HG02840 (cell line): ENCODE results near the gene NHSL2.

Experiments used
- ATAC-seq: cut with Tn5 transposase; IDR thresholded peaks from one replicate; pipeline ENCODE4 v1.9.1; 2021; ENCODE audit warnings: mild to moderate bottlenecking, moderate library complexity, moderate number of reproducible peaks; ENCODE audit not compliant: unreplicated experiment, low FRiP score

Gene NHSL2

DNA sequence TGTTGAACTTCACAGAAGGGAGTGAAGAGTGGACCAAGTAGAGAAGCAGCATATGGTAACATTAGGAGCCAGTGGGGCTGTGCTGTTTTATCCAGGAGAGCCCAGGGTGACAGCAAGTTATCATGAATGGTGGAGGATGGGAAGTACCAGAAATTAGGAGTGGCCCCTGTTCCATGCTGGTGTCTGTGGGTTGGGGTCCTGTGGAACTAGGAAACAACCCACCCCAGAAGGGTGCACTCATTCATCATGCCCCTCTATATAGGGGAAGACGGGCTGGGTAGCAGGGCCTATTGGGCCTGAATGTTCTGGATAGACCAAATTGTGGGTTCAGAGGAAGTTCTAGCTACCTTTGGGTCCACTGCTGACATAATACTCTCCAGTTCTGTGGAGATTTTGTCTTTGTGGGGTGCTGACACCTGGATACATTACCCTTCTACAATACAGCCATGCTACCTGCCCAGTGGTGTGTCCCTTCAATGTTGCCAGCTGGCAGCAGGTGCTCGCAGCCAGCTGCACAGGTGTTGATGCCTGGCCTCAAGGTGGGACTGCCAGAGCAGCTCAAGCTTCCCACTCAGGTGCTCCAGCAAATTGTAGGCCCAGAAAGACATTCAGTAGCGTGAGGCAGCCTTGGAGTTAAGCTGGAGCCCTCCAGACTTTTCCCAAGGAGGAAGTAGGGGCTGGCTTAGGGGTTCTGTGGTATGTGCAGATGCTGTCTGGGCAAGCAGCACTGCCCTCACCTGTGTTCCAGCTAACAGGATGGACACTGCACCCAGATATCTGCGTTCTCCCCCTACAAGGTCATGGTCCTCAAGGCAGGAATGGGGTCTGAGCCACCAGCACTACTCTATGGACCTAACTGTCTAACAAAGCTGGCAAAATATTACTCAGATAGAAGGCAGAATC, 106.5 kb downstream of the NHSL2 start:
- ATAC-seq, result no peak

DNA sequence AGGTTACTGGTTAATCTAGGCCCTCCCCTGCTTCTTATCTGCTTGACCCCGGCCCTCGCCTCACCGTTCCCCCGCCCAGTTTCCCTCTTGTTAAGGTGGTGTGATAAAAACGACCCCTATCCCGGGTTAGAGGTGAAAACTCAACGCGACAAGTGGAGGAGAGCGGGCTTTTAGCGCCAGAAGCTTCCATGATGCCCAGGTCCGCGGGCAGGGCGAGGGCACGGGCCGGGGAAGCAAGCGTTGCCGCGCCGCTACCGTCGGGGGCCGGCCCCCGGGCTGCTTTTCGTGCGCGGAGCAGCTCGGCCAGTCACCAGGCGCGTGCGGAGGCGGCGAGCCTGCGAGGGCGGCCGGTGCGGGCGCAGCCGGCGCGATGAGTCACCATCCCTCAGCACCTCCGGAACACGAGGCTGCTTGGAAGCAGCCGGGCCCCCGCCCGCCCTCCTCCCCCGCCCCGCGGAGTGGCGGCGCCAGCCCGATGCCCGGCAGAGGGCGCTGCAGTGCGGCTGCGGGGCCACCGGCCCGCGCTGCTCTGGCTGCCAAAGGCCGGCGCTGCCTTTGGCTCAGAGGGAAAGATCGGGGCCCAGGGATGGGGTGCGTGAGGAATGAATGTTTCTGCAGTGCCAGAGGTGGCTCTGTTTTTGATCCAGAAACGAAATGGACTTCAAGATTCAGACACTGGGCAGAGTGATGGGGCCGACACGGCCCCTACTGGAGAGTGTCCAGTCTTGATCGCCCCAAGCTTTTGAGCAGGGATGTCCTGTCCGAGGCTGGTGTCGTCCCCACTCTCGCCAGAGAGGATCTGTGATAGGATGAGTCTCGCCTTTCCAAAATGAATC, 107.8 kb downstream of the NHSL2 start:
- no peak for ATAC-seq

DNA sequence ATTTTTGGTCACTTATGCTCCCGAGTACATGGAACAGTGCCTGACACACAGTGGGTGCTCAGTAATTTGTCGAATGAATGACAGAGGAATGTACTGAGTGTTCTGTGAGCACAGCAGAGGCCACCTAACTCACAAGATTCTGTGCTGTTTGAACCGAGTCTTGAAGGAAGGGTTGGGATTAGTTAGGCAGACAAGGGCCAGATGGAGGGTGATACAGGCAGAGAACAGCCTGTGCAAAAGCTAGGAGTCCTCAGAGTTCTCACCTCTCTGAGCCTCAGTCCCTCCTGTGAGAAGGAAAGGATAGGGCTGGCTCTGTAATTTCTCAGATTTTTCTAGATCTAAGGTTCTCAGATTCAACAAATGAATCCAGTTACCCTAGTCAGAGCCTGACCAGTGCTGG, 108.8 kb downstream of the NHSL2 start:
- ATAC-seq, result no peak

DNA sequence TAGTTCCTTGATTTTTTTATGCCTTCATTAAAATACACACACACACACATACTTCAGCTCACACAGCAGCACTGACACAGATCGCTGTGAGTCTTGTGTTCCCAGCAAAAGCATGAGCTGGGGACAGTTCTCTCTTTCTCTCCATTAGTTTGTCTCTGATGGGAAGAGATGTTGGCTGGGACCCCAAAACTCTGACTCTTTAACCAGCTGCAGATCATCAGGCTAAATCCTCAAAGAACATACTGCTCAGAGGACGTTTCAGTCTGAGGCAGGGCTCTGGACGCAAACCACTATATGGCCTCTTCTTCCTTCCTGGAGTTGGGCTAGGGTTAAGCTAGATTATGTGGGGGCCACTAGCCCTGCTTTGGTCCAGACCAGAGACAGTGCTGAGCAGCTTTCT, 109.6 kb downstream of the NHSL2 start:
- ATAC-seq, result no peak

DNA sequence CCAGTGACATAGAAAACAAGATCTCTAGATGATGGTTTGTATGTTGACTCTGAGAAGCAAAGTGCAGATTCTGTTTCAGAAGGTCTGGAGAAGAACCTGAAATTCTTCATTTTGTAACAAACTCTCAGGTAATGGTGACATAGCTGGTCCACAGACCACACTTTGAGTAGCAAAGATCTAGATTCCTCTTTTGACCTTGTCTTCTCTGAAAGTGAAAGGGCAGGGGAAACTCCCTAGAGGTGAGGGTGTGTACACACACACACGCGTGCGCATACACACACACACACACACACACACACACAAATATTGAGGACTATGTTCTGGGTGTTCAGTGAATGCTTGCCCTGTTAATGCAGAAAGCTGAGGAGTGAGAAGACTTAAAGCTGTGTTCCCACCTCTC, 110.1 kb downstream of the NHSL2 start:
- no peak for ATAC-seq

DNA sequence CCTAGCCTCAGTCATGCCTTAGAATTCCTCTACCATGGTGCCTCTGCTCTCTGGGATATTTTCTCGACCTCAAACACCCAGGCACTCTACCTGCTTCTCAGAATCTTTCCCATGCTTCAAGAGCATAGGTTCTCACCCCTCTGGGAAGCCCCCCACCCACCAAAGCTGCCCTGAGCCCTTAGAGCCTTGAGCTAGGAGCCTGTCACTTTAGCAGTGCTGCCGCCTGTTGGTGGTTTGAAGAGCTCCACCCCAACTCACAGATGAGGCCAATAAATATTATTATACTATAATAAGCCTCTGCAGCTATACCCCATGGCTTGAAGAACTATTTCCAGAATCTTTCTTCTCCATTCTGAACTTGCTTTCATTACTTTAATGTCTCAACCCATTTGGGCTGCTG, 111.3 kb downstream of the NHSL2 start:
- no peak for ATAC-seq

DNA sequence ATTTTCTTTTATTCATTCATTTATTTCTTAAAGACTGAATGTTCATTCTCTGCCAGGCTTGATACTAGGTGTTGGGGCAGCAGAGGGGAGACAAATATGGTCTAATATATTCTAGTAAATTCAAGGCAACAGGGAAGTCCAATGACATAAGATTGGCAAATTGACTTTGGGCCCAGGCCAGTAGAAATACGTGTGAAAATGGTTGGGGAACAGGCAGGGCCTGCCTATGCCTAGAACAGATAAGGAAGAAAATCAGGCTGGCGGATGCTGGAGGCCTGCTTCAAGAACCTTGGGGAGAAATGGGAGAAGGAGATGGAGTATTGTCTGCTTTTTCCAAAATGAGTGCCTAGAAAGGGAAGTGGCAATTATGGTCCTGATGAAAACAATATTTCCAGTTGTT, 112.4 kb downstream of the NHSL2 start:
- ATAC-seq, result no peak

DNA sequence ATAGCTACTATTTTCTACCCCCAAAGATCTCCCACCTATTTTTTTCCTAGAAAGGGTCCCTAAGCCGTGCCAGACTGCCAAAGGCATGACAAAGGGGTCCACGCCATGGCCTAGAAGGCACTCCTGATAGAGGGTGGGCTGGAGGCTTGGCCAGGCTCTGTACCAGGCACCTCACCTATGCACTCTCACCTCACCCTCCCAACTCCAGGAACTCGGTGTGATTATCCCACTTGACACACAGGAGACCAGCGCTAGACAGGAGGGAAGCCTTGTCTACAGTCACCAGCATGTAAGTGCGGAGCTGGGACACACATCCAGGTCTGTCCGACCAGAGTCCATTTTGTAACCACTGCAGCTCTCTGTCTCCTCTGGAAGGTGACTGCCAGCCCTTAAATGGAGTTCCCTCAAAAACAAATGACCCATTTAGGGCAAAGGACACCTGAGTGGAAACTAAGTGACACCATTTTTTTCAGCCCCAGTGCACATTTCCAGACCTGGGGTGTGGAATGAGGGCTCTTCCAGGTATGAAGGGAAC, 114.7 kb downstream of the NHSL2 start:
- ATAC-seq, result no peak

DNA sequence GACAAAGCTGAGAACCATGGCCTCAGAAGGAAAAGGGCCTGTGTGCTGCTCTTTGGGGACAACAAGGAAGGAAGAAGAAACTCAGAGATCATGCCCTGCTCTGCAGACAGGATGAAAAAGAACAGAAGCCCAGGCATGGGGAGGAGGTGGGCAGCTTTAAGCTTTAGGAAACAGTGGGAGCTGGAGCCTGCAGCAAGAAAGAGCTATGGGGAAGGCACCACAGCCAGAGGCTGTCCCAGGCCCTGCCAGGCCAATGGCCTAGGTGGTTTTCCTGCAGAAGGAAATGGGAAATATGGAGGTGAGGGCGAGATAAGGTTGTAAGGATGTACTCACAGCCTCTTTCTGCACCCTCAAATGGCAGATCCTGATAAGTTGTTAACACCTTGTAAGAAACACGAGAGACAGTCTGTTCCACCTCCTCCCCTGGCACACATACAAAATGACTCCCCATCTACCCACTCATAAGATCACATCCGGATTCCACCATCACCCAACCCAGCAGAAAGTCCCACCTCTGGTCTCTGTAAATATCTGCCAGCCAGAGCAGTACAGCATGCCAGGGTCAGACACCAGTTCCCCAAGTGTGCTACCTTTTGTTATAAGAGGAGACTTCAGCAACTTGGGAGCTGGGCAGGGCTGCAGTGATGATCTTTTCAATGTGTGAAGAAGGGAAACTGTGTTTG, 115.8 kb downstream of the NHSL2 start:
- ATAC-seq, result no peak

DNA sequence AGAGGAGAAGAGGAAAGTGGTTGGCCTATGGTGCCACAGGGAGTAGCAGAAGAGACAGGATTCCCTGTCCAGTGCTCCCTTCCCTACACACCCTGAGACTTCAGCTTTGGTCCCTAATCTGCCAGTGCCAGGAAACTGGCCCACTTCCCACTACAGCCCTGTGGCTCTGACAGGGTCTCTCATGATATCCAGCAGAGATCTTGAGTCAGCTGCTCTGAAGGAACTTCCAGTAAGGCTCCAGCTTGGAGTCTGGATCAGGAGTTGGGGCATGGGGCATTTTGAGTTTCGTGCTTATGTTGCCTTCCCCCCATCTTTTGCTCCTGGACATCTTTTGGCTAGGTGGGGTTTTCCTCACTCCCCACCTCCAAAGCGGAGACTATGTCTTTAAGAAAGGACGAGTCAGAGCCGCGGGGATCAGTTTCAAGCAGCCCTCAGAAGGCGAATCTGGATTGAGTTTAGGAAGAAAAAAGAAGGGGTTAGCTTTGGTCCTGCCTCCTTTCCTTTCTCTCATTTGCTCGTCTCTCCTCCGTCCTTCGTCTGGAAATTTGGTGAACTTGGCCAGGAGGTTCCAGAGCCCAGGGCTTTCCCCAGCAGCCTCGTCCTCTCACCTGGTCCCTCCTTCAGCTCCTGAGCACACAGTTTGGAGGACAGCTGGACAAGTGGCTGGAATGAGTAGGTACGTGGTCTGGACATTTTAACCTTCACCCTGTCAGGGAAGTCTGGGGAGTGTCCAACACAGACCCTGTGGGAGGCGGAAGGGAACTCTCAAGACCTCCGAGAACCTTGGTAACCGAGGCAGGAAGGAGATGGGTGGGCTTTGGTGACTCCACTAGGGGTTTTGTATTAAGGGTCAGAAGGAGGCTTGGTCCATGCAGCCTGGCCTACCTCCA, 116.6 kb downstream of the NHSL2 start:
- no peak for ATAC-seq

DNA sequence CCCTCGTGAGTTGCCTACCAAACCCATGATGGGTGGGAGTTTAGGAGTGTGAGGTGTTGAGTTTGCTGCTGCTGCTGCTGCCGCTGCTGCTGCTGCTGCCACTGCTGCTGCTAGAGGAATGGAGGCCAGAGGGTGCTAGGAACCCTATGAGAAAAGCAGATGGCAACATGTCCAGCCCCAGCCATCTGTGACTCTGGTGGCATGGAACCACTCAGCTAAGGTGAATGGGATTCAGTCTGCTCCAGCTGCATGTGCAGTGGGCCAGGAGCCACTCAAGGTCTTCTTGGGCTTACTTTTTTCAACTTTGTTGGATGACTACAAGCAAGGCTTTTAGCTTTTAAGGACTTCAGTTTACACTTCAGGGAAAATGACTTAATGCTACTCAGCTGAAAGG, 117.3 kb downstream of the NHSL2 start:
- no peak for ATAC-seq

DNA sequence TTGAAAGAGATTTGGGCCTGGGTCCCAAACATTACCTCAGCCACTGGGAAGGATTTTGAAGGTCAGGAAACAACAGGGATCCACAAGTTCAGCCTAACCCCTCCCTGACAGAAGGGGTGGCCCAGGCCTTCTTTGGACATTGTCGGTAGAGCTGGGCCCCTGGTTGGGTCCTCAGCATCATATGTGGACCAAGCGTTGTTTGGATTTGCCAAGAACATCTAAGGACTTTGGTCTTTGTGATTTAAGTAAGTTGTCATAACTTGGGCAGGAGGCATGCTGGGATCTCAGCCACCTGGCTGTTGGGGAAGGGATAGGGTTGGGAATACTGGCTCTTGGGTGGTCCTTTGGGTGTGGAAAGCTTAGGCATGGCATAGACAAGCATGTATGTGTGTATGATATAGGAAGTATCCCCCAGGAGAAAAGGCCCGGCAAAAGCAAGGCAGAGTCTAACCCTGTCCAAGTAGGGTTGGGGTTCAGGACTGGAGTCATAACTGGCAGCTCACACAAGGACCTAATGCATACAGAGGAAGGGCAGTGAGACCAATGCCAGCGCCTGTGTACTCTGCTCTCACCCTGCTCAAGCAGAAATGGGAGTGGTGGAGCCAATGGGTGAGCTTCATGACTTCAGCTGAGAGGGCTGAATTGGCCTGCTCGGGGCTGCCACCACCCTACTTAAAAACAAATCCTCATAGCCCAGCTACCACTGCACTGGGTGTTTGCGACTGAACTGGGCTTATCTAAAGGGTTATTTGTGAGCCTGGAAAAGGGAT, 118.2 kb downstream of the NHSL2 start:
- no peak for ATAC-seq

DNA sequence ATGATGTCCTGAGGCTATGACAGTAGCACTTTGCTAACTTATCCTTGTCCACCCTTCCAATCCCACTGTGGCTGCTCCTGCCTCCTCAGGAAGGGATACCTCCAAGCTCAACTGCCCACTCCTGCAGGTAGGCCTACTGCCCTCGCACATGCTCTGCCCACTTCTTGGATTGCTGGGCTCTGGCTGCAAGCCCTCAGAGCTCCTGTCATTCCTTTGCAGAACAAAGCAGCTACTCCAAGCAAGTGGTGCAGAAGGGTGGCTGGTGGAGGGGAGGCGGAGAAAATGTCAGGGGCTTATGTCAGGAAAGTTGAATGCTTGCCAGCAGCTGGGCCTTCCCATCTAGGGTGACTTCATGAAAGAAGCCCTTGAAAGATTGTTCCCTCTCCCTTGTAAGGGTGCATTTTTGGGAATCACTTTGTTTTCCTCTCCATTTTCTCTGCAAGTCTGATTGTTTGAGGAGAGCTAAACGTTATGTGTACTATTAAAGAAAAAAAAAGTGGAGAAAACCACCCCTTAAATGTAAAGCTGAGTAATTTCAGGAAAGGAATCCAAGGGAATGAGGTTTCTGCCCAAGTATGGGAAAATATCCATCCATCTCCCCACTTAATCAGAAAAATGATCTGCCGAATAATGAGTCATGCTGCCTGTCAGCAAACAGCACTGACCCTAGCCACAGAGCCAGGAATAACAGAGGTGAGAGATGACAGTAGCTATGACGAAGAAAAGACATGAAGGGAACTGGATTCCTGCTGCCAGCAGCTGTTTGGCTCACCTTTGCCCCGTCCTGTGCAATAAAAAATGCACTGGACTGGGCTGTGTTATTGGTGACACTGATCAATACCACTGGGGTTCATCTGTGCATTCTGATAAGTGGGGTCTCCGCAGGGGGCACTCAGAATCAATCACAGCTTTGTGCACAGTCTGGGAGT, 119.1 kb downstream of the NHSL2 start:
- no peak for ATAC-seq

DNA sequence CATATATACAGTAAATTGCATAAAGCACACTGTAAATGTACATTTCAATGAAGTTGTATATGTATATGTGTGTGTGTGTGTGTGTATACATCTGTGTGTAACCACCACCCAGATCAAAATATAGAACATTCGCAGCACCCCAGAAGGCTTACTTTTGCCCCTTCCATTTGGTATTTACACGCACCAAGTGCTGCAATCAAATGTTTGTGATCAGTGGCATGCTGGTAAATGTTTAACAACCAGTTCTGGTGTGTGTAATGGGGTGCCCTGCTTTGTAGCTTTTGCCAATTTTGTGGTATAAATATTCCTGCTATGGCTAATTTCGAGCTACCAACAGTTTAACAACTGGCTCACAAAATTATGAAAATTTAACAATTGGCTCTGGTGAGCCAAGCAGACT, 119.8 kb downstream of the NHSL2 start:
- ATAC-seq, result no peak

DNA sequence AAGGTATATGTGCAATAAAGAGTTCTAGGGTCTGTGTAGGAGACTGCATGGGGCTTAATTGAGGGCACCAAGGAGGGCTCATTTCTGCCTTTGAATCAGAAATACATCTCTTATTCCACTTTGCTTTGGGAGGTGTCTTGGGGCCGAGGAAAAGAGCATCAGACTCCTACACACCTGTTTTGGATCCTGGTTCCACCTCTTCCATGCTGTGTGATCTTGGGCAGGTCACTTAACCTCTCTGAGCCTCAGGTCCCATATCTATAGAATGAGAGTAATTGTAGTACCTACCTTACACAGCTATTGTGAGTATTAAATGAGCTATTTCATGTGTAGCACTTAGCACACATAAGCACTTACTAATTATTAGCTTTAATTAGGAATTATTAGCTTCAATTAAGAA, 120.5 kb downstream of the NHSL2 start:
- no peak for ATAC-seq

DNA sequence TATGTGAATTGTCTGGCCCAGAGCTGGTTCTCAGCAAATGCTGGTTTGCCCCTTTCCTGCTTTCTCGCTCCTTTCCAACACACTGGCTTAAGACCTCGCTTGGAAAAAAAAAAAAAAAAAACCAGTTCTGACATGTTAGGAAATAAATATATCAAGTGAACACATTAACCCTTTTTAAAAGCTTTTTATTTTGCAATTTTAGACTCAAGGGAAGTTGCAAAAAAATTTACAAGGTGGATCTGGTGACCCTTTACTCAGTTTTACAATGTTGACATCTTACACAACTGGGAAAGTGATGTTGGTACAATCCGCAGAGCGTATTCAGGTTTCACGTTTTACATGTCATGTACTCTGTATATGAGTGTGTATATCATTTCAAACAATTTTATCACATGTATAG, 121.0 kb downstream of the NHSL2 start:
- no peak for ATAC-seq

DNA sequence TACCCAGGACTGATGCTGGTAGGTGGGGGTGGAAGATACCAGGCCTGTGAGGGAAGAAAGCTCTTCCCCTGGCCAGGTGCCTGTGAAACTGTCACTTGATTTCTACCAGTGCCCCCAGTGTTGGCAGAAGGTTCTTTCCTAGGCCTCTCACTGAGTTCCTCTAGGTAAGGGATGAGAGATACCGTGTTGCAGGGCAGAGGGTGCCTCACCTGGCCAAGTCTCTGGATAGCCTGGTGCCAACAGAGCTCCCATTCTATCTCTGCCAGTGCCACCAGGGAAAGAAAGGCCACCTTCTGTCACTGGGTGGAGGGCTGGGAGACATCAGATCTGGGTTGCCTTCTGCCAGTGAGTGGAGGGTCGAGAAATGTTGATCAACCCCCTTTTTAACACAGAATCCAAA, 127.0 kb downstream of the NHSL2 start:
- ATAC-seq, result no peak

DNA sequence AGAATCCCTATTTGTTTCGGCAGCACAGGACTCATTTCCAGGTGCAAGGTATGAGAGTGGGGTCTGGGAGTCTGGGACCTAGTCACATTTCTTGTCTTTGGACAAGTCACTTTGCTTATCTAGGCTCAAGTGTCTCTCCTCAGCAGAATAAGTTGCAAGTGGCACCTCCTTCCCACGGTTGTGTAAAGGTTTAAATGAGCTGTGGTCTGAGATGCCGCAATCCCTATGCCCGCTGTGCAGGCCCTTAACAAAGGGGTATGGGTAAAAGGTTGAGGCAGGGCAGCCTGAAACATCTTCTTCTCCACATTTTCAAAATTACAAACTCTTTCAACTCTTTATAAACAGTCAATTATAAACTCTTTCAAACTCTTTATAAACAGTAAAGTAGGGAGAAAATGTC, 127.4 kb downstream of the NHSL2 start:
- ATAC-seq, result no peak
